GM21825 (cell line): ENCODE measurements around the gene FATE1.

ENCODE experiments used
- ATAC-seq: cut with Tn5 transposase; IDR thresholded peaks from one replicate; pipeline ENCODE4 v1.9.1; 2021; ENCODE audit warnings: mild to moderate bottlenecking, moderate library complexity; ENCODE audit not compliant: unreplicated experiment

The FATE1 gene

DNA sequence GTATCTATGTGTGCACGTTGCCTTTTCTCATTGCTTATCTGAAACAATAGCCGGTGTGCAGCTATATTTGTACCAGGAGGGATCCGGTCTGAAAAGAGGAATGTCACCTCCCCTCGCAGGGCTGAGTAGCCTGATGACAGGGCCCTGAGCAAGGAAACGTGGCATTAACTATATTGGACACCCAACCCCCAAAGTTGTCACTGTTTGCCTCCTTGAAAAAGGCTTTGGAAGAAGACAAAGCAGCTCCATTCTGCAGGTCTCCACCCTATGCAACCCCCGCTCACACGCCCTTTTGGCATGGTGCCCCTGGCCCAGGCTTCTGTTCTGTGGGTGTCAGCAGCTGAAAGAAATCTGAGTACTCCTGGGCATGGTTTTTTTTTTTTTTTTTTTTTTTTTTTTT is 12.3 kb upstream of the FATE1 start:
- ATAC-seq, result no peak

DNA sequence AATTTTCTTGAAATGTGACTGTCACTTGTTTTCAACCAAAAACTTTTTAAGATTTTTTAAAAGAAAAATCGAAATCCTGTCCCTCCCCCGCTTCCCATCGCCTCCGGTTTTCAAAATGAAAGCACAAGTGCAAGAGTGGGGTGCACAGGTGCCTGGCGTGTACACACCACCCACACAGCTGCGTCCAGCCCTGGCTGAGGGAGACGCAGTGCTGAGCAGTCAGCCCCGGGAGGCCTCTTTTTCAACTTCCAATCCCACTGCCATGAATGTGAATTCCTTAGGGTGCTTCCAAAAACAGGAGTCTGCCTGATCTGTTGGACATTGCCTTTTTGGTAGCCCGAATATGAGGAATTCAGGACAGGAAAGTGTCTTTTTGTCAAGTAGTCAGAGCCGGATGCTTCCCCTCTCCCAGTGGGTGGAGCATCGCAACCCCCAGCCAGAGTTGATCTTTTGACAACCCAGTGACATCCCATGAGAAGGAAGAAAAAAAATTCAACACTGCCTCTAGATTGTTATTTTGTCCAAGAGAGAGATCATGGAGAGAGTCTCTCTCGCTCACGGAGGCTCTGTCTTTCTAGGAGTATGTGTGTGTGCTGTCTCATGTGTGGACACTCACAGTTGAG is 11.7 kb upstream of the FATE1 start:
- ATAC-seq, result no peak

DNA sequence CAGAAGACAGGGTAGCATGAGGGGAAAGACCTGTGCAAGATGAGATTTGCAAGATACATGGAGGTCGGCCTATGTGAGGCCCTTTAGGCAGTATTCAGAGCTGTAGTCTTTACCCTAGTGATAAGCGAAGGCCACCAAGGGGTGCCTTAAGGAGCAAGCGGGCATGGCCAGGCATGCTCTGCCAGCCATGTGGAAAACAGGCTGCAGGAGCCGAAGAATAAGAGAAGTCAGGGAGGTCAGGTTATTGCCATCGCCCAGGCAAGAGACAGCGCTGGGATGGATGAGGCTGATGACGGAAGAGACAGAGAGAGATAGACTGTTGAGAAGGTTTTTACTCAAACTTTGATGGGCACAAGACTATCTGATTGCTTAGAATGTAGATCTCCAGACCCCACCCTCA is 7.0 kb upstream of the FATE1 start:
- ATAC-seq, result no peak

DNA sequence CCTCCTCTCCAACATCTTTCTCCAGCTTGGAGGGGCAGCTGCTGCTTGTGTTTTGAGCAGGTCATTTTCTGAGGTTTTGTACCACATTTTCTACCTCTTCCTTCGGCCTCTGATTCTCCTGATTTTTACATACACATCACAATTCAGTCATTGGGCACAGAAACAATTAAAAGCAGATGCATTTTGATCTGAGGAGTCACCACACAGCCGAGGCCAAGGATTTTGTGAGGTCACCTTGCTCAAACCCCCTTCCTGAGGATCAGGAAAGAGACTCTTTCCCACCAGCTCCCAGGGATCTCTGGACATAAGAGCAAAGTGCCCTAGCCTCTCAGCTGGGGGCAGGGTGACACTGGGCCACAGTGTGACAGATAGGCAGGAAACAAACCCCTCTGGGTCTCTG is 5.4 kb upstream of the FATE1 start:
- no peak for ATAC-seq

DNA sequence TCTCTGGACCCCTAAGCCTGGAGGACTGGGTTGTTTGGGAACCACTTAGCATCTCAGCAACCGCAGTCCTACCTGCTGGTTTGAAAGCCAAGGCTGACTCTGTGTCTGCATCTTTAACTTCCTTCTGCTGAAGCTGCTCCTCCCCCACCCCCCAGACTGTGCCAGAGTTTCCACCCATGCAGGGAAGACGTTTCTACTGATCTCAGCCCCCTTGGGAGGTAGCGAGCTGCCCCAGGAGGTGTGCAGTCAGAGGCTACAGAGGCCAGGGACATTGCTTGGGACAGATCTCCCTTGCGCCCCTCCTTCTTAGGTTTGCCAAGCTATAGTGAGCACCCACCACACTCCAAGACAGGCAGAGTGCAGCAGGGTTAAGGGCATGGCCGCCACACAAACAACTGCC is 4.7 kb upstream of the FATE1 start:
- no peak for ATAC-seq

DNA sequence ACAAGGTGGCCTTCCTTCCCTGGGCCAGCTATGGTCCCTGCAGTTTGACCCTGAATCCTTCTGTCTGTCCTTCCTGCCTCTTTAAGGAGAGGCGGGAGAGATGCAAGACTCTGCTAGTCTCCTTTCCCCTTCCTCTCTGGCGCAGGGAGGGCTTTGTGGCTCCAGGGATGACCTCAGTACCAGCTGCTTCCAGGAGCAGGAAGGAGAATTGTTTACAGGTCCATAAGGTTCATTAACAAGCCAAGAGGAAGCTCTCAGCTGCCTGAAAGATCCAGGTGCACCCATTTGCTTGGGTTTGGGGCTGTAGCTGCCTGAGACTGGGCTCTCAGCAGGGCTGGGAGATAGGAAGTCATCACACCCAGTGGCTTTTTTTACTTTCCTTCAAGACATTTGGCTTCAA is 4.0 kb upstream of the FATE1 start:
- ATAC-seq, result no peak

DNA sequence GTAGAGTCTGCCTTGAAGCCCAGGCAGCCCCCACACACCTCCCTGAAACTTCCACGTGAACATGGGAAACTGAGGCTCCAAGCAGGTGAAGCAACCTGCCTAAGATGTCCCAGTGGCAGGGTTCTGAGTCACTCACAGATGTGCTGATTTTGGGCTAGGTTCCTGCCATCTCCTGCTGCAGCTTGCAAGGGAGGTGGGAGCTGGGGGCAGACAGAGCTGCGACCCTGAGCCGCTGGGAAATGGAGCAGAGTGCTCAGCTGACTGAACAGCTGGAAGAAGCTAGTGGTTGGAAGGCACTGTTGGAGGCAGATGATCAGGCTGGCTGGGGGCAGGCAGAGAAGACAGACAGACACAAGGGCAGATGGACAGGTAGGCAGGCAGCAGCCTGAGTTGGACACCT is 3.6 kb upstream of the FATE1 start:
- ATAC-seq, result no peak

DNA sequence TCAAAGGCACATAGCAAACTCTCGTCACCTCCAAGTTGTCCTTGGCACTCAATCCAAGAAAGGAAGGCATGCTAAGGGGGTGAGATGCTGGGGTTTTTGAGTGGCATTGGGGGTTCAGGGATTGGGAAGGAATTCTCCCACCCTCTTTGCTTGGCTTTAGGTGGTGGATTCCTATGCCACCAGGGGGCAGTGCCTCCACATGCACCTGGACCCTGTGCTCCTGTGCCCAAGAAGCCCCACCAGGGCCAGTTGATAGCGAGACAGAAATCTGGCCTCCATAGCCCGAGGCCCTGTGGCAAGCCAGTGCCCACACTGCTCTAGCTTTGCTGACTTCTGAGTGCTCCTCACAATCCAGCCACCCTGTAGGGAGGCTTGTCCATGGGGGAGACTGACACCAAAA is 2.0 kb upstream of the FATE1 start:
- no peak for ATAC-seq

DNA sequence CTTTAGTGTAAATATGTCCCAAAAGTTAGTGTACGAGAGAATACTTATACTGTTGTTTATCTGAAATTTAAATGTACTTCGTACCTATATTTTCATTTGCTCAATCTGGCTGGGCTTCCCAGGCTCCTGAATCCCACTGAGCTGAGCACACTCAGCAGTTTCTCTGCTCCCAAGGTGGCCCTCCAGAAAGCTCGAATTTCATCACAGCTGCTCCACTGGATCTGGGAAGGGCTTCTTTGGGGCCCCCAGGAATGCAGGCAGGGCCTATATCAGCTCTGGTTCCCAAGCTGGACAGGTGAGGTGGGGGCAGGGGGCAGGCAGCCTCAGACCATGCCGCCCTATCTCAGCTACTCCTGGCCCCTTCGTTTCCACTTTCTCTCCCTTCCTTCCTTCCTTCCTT is 1.5 kb upstream of the FATE1 start:
- no peak for ATAC-seq

DNA sequence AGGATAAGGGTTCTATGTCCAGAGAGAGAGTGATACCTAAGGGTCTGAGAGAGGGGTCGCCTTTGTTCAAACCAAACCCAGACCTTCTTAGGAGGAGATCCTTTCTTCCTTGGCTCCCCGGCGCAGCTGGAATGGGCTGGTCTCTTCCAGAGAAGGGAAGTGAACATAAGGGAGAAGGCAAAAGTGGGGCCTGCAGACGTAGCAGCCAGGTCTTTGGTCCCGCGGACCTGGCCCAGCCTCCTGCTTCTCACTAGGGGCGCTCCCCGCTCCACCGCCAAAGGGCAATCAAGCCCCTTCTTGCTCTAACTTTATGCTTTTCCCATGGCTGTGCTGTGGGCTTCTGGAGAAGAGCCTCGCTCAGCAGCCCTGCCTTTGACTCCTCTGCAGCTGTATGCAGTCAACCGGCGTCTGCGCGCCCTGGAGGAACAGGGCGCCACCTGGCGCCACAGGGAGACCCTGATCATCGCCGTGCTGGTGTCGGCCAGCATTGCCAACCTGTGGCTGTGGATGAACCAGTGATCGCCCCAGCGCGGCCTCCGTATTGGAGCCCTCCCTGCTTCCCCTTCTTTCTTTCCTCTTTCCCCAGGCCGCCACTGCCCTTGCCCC is 6.5 kb downstream of the FATE1 start:
- ATAC-seq, result no peak

DNA sequence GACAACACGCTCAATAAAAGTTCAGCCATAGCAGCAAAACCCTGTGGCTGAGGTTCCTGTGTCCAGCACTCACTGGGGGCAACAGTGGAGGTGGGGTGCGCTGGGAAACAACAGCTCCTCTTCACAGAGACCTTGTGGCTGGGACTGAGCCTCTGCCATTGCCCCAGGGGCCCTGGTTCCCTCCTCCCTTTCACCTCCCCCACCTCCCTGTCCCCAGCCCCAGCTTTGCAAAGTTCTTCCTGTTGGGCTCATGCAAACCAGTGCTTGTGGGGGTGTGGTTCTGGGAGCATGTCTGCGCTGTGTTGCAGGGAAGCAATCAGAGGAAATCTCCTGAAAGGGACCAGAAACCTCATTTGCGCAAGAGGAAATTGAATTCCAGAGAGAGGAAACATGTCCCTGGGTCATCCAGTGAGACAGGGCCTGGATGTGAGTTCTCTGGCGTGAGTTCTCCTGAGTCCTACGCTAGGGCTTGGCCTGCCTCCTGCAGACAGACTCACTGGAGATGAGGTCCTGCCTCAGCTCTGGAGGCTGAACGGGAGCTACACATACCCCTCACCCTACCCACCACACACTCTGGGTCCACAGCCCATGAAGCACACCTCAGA is 7.4 kb downstream of the FATE1 start:
- no peak for ATAC-seq

DNA sequence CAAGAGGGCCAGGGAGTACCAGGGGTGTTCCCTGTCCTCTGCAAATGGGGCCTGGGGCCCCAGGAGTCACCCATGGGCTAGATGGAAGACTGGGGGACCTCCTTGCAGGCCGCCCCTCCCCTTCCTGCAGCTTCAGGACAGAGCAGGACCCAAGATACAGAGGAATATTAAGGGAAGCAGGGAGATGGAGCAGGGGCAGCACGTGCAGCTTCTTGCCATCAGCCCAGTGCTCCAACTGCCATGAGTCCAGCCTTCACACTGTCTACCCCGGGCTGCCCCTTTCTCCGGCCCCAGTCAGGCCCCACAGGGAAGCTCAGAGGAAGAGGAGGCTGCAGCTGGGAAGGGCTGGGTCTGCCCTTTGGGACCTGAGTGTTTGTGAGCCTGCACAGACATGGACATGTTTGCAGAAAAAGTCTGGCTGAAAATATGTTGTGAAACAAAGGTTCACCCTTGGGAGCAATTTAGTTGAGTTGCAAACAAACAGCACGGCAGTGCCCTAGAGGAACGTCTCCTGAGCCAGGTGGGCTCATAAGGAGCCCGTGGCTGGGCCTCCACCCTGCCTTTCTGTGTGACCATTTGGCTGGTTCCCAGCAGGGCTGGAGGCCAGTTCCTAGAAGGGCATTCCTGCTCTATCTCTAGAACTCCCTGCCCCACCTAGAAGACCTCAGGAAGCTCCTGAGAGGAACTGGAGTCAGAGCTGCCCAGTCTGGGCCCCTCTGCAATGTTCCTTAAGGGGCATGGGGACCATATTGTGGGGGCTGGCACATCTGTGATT is 8.9 kb downstream of the FATE1 start:
- ATAC-seq, result no peak

DNA sequence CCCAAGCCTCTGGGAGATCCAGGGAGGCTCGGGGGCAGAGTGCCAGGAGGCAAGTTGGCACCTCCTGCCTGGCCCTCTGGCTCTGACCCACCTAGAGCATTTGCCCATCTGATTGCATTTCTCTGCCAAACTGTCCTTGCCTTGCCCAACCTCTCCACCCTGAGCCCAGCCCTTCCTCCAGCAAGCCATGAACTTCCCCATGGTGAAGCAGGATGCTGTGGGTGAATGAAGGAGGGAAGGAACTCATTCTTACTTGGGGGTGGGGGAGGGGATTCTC is 9.4 kb downstream of the FATE1 start:
- no peak for ATAC-seq

DNA sequence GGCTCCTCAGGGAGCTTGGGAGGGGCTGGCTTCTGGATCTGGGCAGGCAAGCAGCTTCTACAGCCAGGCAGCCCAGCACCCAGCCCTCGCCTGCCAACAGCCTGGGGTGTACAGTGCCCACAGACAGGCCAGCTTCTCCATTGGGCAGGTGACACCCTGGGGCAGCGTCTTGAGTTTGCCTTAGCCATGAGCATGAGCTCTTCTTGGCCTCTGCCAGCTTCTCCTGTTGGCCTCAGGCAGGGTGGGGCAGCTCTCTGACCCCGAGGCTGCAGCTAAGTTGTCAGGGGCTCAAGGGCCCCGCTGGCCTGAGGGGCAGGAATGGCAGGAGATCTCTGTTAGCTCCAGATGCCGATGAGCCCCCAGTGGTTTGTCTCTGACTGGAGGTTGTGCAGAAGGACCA is 10.9 kb downstream of the FATE1 start:
- no peak for ATAC-seq

DNA sequence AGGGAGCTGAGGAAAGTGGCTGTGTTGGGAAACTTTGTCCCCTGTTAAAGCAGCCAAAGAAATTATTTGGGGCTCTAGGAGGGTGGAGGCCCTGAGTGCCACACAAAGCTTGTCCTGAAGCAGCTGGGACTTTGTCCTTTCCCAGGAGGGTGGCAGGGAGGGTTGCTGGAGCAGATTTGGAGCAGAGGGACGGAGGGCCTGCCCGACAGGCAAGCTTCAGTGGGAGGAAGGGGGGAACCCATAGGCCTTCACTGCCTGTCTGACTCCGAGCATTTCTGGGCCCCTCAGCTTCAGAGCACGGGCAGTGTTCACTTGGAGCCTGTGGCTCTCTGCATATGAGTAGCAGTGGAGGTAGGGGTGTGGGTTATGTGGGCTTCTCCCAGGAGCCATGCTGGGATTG is 11.5 kb downstream of the FATE1 start:
- no peak for ATAC-seq

DNA sequence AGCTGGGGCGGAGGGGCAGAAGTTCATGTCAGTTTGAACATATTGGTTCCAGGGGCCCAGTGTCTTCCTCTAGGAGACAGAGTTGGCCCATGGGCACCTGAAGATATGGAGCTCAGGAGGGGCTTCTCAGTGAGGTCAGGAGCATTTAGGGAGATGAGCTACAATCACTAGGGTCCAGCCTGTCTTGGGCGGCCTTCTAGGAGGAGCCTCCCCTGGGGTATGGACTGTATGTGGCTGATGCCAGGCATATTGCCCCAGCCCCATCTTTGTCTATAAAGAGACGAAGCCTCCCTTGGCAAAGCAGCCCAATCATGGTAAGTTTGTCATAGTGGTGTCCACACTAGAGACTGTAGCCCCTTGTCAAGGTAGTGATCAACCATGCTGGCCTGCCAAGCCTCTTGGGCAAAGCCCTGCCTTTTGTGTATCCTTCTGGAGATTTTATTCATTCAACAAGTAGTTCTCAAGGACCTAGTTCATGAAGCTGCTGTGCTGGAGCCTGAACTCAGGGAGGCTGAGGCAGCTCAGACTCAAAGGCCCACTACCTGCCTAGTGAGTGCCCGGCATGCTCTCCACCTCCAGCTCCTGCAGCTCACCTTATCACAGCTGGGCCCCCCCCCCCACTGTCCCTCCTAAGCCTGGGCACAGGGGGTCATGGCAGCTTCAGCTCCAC is 13.4 kb downstream of the FATE1 start:
- no peak for ATAC-seq

DNA sequence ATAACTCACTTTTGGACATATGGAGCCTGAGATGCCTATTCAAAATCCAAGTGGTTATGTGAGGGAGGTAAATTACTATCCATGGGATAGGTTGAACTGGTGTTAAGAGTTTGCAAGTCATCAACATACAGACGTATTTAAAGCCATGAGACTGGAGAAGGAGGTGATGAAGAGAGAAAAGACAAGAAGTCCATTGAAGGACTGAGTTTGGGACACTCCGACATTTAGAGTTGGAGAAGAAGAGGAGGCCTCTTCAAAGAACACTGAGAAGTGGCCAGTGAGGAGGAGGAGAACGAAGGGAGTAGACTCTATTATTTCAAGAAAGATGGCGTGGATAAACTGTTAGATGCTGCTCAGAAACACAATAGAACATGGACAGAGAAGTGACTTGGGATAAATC is 18.6 kb downstream of the FATE1 start, which contains the start of gene CNGA2:
Gene CNGA2 (plus strand): TSS at position 301 of the 400 bp plus-strand sequence. CDS start 3,738 bp downstream, outside the sequence.
- no peak for ATAC-seq

DNA sequence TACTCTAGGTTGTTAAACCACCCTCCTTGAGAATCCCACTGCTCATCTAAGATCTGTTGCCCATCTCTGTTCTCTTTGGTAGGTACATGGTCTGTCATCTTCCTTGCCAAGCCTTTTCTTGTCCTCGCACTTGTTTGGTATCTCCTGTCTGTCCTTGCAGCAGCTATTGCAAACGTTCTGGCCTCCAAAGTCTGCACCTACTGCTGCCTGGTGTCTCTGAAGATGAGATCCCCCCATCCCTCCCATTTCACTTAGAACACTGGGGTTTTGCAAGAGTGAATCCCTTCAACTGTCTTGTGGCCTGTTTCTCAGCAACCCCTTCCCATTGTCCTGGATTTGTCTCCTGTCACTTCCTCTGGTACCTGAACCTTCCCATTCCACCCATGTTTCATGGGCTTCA is 19.4 kb downstream of the FATE1 start:
- no peak for ATAC-seq

DNA sequence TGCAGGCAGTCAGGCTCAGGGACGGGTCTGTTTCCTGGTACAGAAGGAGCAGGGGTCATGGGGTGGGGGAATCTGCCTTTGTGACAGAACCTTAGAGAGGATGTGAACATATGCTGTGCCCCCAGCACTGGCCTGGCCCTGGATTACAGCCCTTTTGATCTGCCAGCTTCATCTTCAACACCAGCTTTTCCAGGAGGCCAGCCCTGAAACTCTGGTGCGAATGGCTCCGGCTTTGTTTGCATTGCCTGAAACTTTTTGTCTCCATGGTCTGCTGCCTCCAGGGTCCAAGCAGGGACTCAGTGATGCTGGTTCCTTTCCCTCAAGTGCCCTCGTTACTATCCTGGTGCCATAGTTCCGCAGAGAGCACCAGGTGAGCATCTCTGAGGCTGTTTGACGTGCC is 20.9 kb downstream of the FATE1 start:
- no peak for ATAC-seq

DNA sequence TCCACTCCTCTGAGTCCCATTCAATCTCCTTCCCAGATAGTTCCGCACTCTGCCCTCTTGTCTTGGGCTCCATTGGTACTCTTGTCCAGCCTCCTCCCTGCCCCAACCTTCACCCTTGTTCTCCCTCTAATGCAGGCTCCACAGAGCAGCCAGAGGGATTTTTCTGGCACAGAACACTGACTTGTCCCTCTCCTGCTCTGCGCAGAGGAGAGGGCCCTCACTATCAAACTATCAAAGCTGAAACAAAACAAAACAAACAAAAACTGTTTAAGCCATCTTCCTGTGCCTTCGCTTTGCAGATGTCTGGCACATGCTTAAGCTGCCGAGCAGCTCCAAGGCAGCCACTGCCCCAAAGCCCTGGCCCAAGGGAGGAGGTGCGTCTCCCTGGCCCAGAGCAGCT is 21.7 kb downstream of the FATE1 start:
- ATAC-seq, result no peak

DNA sequence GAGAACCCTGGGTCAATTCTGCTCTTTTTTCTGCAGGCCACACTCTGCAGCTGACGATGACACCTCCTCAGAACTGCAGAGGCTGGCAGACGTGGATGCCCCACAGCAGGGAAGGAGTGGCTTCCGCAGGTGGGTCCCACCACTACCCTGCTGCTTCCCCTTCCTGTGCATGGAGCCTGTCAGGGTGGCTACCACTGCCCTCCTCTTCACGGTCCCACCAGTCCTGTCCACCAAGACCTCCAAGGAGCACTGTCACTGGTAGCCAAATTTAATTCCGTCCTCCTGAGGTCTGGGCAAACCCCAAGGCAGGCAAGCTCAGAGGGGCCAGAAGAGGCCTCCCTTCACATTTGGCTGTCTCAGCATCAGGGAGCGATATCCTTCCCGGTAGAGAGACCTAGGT is 22.9 kb downstream of the FATE1 start:
- no peak for ATAC-seq

DNA sequence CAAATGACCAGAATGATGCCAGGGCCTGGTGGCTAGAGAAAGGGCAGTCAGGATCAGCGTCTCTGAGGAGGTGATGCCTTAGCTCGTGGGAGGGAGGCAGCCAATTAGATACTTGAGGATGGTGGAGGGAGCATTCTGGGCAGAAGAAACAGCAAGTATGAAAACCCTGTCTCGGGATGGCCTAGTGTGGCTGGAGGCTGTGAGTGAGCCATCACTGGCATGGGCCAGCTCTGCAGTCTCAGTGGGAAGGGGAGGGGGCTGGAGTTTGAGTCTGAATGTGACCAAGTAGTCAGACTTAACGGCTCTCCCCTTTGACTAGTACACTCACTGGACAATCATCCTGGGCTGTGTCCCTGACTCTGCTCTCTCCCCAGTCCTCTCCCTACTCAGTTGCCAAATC is 25.8 kb downstream of the FATE1 start:
- no peak for ATAC-seq
